Astrocyte (in vitro differentiated cells and primary cell): ENCODE data around the gene HOXD13. TPM values are rescaled to one million over a fixed set of nuclear protein-coding genes. Genes with fewer than 3 reads are reported as not detected.

ENCODE experiments used
- DNase-seq: peaks from one replicate; pipeline ENCODE4 v3.0.0-alpha.2; 2010; ENCODE audit warnings: low read depth
- FAIRE-seq: peaks from 2 replicates; lab custom pipeline; 2011; peaks lifted over from hg19 to GRCh38; lab: Jason Lieb, UNC
- H2AFZ ChIP-seq: 2 replicates; pipeline ENCODE4 v1.6.0; 2012; ENCODE audit warnings: low read depth, low read length, inconsistent platforms
- H3K27ac ChIP-seq: 2 replicates; pipeline ENCODE4 v1.5.1; 2011; ENCODE audit warnings: low read depth, low read length, inconsistent platforms
- H3K27me3 ChIP-seq: 2 replicates; pipeline ENCODE4 v1.6.0; 2011; ENCODE audit warnings: low read length, inconsistent platforms; ENCODE audit not compliant: insufficient read depth
- H3K36me3 ChIP-seq: 2 replicates; pipeline ENCODE4 v1.5.1; 2011; ENCODE audit warnings: low read length, inconsistent platforms; ENCODE audit not compliant: insufficient read depth
- H3K4me1 ChIP-seq: 2 replicates; pipeline ENCODE4 v1.5.1; 2011; ENCODE audit warnings: low read length, inconsistent platforms; ENCODE audit not compliant: insufficient read depth
- H3K4me2 ChIP-seq: 2 replicates; pipeline ENCODE4 v1.6.0; 2012; ENCODE audit warnings: low read length, inconsistent platforms
- H3K4me3 ChIP-seq: 2 replicates; pipeline ENCODE4 v1.5.1; 2011; ENCODE audit warnings: low read depth, mild to moderate bottlenecking, low read length, inconsistent platforms; ENCODE audit not compliant: insufficient read depth
- H3K79me2 ChIP-seq: 2 replicates; pipeline ENCODE4 v1.6.0; 2012; ENCODE audit warnings: mild to moderate bottlenecking, low read length, inconsistent platforms; ENCODE audit not compliant: insufficient read depth
- H3K9ac ChIP-seq: 2 replicates; pipeline ENCODE4 v1.6.0; 2012; ENCODE audit warnings: mild to moderate bottlenecking, low read length, inconsistent platforms
- H3K9me3 ChIP-seq: 2 replicates; pipeline ENCODE4 v1.5.1; 2012; ENCODE audit warnings: low read depth, mild to moderate bottlenecking, low read length, inconsistent platforms; ENCODE audit not compliant: insufficient read depth
- H4K20me1 ChIP-seq: 2 replicates; pipeline ENCODE4 v1.6.0; 2012; ENCODE audit warnings: low read length, inconsistent platforms; ENCODE audit not compliant: insufficient read depth
- H3K27ac Mint-ChIP-seq: one replicate; pipeline ENCODE4 v1.8.0; 2021; ENCODE audit warnings: mild to moderate bottlenecking, mixed read lengths; ENCODE audit not compliant: unreplicated experiment
- H3K27me3 Mint-ChIP-seq: one replicate; pipeline ENCODE4 v1.8.0; 2021; ENCODE audit warnings: low read depth, mixed read lengths; ENCODE audit not compliant: unreplicated experiment
- H3K36me3 Mint-ChIP-seq: one replicate; pipeline ENCODE4 v1.8.0; 2021; ENCODE audit warnings: low read depth, mixed read lengths; ENCODE audit not compliant: unreplicated experiment
- H3K4me1 Mint-ChIP-seq: one replicate; pipeline ENCODE4 v1.8.0; 2021; ENCODE audit warnings: low read depth, mixed read lengths; ENCODE audit not compliant: unreplicated experiment
- H3K4me3 Mint-ChIP-seq: one replicate; pipeline ENCODE4 v1.8.0; 2021; ENCODE audit warnings: mild to moderate bottlenecking, moderate library complexity, mixed read lengths; ENCODE audit not compliant: unreplicated experiment
- H3K9me3 Mint-ChIP-seq: one replicate; pipeline ENCODE4 v1.8.0; 2021; ENCODE audit warnings: mild to moderate bottlenecking, mixed read lengths; ENCODE audit not compliant: unreplicated experiment
- EZH2 ChIP-seq: IDR thresholded peaks from 2 replicates; pipeline ENCODE4 v1.6.1; 2012; ENCODE audit warnings: mild to moderate bottlenecking, low read length, inconsistent platforms; ENCODE audit not compliant: insufficient read depth
- total RNA-seq: library from RNA; stranded (reverse); gene quantifications from 2 replicates; pipeline ENCODE4 v1.2.1, GENCODE V29; 2021
- TF ChIP-seq, protein P1 (sequence below): IDR thresholded peaks from 2 replicates; pipeline ENCODE4 v1.5.1; 2011; ENCODE audit warnings: low read depth, mild to moderate bottlenecking, inconsistent platforms, low read length, moderate library complexity; ENCODE audit not compliant: insufficient read depth

The HOXD13 gene
- total RNA-seq, 1 donor from 2014 or later = not detected

DNA sequence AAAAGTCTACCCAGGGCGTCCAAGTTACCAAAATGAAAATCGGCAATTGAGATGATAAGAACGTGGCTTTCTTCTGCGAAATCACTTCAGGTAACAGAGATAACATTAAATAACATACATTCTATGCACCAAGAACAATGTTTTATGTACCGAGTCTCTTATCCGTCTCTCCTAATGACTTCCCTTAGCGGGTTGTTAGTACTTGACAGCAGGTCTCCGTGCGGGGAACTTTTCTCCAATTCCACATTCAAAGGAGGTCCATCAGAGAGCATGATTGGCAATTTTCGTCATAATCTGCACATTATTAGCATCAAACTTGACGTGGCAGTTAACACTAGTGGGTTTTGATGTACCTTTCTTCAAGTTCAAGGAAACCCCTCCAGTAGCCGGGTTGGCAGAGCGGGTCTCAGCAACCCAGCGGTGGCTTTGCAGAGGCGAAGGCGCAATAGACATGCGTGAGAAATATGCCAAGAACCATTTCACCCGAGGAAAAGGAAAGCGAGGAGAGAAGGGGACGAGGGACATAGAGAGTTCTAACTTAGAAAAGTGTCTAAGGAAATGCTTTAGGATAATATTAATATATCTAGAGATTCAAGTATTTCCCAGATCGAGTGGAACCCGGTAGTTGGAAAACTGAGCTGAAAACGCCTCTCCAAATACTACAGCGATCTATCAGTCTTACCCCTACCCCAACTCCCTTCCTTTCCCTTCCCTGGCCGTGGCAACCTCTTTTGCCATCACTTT lies 13.8 kb upstream of the HOXD13 start:
- FAIRE-seq = no peak
- H2AFZ ChIP-seq = no peak overlapping the region
- H3K27ac Mint-ChIP-seq = peak overlapping the region; percentile 85

GRCh38 chr2:176079285-176079830 lies 13.2 kb upstream of the HOXD13 start:
- H3K4me3 ChIP-seq = no peak overlapping the region
- Mint-ChIP-seq H3K27ac (peak overlapping the region; percentile 85), H3K9me3 (peaks cover 28% of the 10 kb centered on the region), H3K4me1 (peaks cover 5% of the 10 kb centered on the region), H3K27me3 (peaks cover 80% of the 10 kb centered on the region), H3K36me3 (peaks cover 4% of the 10 kb centered on the region), H3K4me3 (peak overlapping the region; percentile 54)
- H3K9ac ChIP-seq = no peak overlapping the region
- no peaks in the 10 kb centered on the region for H3K9me3 ChIP-seq
- peak overlapping the region; percentile 43 for H3K4me2 ChIP-seq
- peaks cover 12% of the 10 kb centered on the region for H4K20me1 ChIP-seq
- peaks cover 3% of the 10 kb centered on the region for H3K4me1 ChIP-seq
- no peaks in the 10 kb centered on the region for H3K79me2 ChIP-seq
- no peaks in the 10 kb centered on the region for H3K36me3 ChIP-seq
- no peak for DNase-seq
- no peak overlapping the region for H3K27ac ChIP-seq
- peaks cover 88% of the 10 kb centered on the region for H3K27me3 ChIP-seq
- TF ChIP-seq, protein P1, sequence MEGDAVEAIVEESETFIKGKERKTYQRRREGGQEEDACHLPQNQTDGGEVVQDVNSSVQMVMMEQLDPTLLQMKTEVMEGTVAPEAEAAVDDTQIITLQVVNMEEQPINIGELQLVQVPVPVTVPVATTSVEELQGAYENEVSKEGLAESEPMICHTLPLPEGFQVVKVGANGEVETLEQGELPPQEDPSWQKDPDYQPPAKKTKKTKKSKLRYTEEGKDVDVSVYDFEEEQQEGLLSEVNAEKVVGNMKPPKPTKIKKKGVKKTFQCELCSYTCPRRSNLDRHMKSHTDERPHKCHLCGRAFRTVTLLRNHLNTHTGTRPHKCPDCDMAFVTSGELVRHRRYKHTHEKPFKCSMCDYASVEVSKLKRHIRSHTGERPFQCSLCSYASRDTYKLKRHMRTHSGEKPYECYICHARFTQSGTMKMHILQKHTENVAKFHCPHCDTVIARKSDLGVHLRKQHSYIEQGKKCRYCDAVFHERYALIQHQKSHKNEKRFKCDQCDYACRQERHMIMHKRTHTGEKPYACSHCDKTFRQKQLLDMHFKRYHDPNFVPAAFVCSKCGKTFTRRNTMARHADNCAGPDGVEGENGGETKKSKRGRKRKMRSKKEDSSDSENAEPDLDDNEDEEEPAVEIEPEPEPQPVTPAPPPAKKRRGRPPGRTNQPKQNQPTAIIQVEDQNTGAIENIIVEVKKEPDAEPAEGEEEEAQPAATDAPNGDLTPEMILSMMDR = no peak
- peak; percentile 69 for TF ChIP-seq EZH2
- FAIRE-seq = no peak
- no peak overlapping the region for H2AFZ ChIP-seq

More for the DNA sequence above, 13.8 kb upstream of the HOXD13 start:
- Histone ChIP-seq H3K79me2 (no peaks in the 10 kb centered on the region), H3K9me3 (no peaks in the 10 kb centered on the region), H4K20me1 (peaks cover 12% of the 10 kb centered on the region), H3K9ac (no peak overlapping the region), H3K36me3 (no peaks in the 10 kb centered on the region), H3K4me2 (peak overlapping the region; percentile 43), H3K4me1 (peaks cover 3% of the 10 kb centered on the region), H3K4me3 (no peak overlapping the region), H3K27me3 (peaks cover 86% of the 10 kb centered on the region), H3K27ac (no peak overlapping the region)
- no peak for DNase-seq
- peaks cover 4% of the 10 kb centered on the region for H3K36me3 Mint-ChIP-seq
- peaks cover 5% of the 10 kb centered on the region for H3K4me1 Mint-ChIP-seq
- peak overlapping the region; percentile 52 for H3K4me3 Mint-ChIP-seq
- H3K27me3 Mint-ChIP-seq = peaks cover 79% of the 10 kb centered on the region
- H3K9me3 Mint-ChIP-seq = peaks cover 23% of the 10 kb centered on the region
- TF ChIP-seq, protein P1 = no peak
- no peak for TF ChIP-seq EZH2
